ENCODE results near the gene MAP3K2. TPM values are rescaled to one million over a fixed set of nuclear protein-coding genes. Genes with fewer than 3 reads are reported as not detected.
A peak's percentile ranks its signal among the peaks of the same experiment; 100 is the strongest.
"Not testable (repeated sequence)": the region's sequence is repeated elsewhere in the genome, so short reads cannot be mapped to it uniquely, and the experiment has no call there.

Gene MAP3K2
- total RNA-seq, 4 donors from 2014 or later: 39.4 to 95.4 (median 72.9) TPM

GRCh38 chr2:127413200-127413599 lies 25.4 kb upstream of the MAP3K2 start:
- Histone ChIP-seq H3K4me1 (peaks cover 0 to 39% (median 24%) of the 10 kb centered on the region in 4 donors), H3K9me3 (no peaks in the 10 kb centered on the region), H3K36me3 (no peaks in the 10 kb centered on the region), H3K27me3 (peaks cover 6% of the 10 kb centered on the region), H3K4me3 (no peak overlapping the region), H3K27ac (no peak overlapping the region)
- in situ Hi-C loops (cut with MboI; ENCODE audit: low pct_ligation_motif_present in 1 of 4, low pct_unique_long_range_greater_than_20kb in 1 of 4, low sequenced_read_pairs in 3 of 4) (no loop called here), intact Hi-C loops (cut with DNase I; ENCODE audit: low total_unique reads) (no loop called here)
- DNase-seq: no peak
- WGBS, 2 donors (ENCODE audit: low coverage in 1 of 2): 90% methylated on average over 3 of the region's 3 CpGs
- TF ChIP-seq POLR2A (IDR thresholded peaks at IDR 0.05) (no peak), POLR2AphosphoS5 (IDR thresholded peaks at IDR 0.05) (no peak), EP300 (IDR thresholded peaks at IDR 0.05; ENCODE audit: low read depth) (no peak)
- TF ChIP-seq, protein P1, sequence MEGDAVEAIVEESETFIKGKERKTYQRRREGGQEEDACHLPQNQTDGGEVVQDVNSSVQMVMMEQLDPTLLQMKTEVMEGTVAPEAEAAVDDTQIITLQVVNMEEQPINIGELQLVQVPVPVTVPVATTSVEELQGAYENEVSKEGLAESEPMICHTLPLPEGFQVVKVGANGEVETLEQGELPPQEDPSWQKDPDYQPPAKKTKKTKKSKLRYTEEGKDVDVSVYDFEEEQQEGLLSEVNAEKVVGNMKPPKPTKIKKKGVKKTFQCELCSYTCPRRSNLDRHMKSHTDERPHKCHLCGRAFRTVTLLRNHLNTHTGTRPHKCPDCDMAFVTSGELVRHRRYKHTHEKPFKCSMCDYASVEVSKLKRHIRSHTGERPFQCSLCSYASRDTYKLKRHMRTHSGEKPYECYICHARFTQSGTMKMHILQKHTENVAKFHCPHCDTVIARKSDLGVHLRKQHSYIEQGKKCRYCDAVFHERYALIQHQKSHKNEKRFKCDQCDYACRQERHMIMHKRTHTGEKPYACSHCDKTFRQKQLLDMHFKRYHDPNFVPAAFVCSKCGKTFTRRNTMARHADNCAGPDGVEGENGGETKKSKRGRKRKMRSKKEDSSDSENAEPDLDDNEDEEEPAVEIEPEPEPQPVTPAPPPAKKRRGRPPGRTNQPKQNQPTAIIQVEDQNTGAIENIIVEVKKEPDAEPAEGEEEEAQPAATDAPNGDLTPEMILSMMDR (IDR thresholded peaks at IDR 0.05): no peak

DNA sequence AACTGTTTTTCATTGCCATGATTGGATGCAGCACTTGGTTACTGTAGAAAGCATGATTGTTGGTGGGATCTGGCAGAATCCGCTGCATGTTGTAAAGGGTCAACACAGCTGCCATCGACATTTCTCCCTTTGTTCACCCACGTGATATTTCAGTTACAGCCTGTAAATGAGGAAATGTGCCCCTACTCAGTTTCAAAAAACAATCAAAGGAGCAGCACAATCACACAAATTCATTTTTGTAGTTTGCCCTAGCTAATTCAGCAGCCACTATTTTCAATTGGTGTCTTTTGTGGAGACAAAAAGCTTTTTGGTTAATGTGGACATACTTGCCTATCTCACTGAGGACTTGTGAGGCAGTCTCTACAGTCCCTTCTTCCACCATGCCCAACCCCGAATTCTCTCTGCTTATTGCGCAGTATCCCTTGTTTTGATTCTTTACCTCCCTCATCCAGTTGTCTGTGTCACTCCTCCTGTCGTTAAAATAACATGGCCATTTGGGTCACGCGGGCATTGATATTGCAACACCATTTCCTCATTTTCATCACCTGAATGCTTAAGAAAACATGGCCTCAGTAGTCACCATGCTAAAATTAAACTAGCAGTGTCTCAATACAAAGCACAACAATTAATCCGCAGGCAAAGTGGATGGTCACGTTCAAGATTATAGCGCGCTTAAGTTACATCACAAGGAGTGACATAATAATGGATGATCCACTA lies 24.0 kb upstream of the MAP3K2 start:
- Histone ChIP-seq H3K27me3 (peaks cover 1% of the 10 kb centered on the region), H3K4me3 (no peak overlapping the region), H3K9me3 (no peaks in the 10 kb centered on the region), H3K27ac (peak overlapping the region; percentile 37 to 67 (median 48)), H3K4me1 (peaks cover 6 to 48% (median 26%) of the 10 kb centered on the region in 4 donors), H3K36me3 (no peaks in the 10 kb centered on the region)
- intact Hi-C loops (cut with DNase I; ENCODE audit: low total_unique reads): no loop called here
- 60 to 81% methylated on average over 12 of the region's 12 CpGs for WGBS, 2 donors (ENCODE audit: low coverage in 1 of 2)
- in situ Hi-C loops (cut with MboI; ENCODE audit: low pct_ligation_motif_present in 1 of 4, low pct_unique_long_range_greater_than_20kb in 1 of 4, low sequenced_read_pairs in 3 of 4): no loop called here
- TF ChIP-seq POLR2A (IDR thresholded peaks at IDR 0.05): no peak
- TF ChIP-seq EP300 (IDR thresholded peaks at IDR 0.05; ENCODE audit: low read depth): no peak
- TF ChIP-seq, protein P1 (IDR thresholded peaks at IDR 0.05): no peak
- TF ChIP-seq POLR2AphosphoS5 (IDR thresholded peaks at IDR 0.05): no peak
- no peak for DNase-seq

- intact Hi-C loops (cut with DNase I; ENCODE audit: low total_unique reads) (no loop called here), in situ Hi-C loops (cut with MboI; ENCODE audit: low pct_ligation_motif_present in 1 of 4, low pct_unique_long_range_greater_than_20kb in 1 of 4, low sequenced_read_pairs in 3 of 4) (no loop called here)
- H3K4me1 ChIP-seq: peaks cover 6 to 41% (median 22%) of the 10 kb centered on the region in 4 donors
- 20 to 21% methylated on average over 6 of the region's 6 CpGs for WGBS, 2 donors (ENCODE audit: low coverage in 1 of 2)
- H3K36me3 ChIP-seq: no peaks in the 10 kb centered on the region
- no peaks in the 10 kb centered on the region for H3K27me3 ChIP-seq
- no peak overlapping the region for H3K4me3 ChIP-seq
- TF ChIP-seq EP300 (IDR thresholded peaks at IDR 0.05; ENCODE audit: low read depth): no peak
- TF ChIP-seq POLR2A (IDR thresholded peaks at IDR 0.05): no peak
- TF ChIP-seq, protein P1 (IDR thresholded peaks at IDR 0.05): no peak
- no peak for TF ChIP-seq POLR2AphosphoS5 (IDR thresholded peaks at IDR 0.05)
- peak overlapping the region; percentile 37 to 67 (median 48) for H3K27ac ChIP-seq
- DNase-seq: no peak
- no peaks in the 10 kb centered on the region for H3K9me3 ChIP-seq
These were observed 23.3 kb upstream of the MAP3K2 start for GRCh38 chr2:127410871-127411652.

- intact Hi-C loops (cut with DNase I; ENCODE audit: low total_unique reads); in situ Hi-C loops (cut with MboI; ENCODE audit: low pct_ligation_motif_present in 1 of 4, low pct_unique_long_range_greater_than_20kb in 1 of 4, low sequenced_read_pairs in 3 of 4); H3K9me3 ChIP-seq: not testable (repeated sequence)
These were observed 21.9 kb upstream of the MAP3K2 start for GRCh38 chr2:127409716-127410115.

More at GRCh38 chr2:127409716-127410115, 21.9 kb upstream of the MAP3K2 start:
- not testable (repeated sequence) for DNase-seq, H3K36me3 ChIP-seq, H3K4me3 ChIP-seq, H3K27me3 ChIP-seq
- WGBS, 2 donors (ENCODE audit: low coverage in 1 of 2): 95 to 100% methylated on average over 8 of the region's 8 CpGs
- Histone ChIP-seq H3K27ac (peak overlapping the region in 2 of 4 donors; percentile 6 to 67), H3K4me1 (peaks cover 6 to 43% (median 25%) of the 10 kb centered on the region in 4 donors)

Measured in transverse colon (tissue), 4 donors.